Neuron (in vitro differentiated cells): Measurements from ENCODE around the gene TEX30.

Experiments used
- H2AFZ ChIP-seq: one replicate; pipeline ENCODE4 v1.6.1; 2013; ENCODE audit warnings: low read depth, mild to moderate bottlenecking, inconsistent platforms, low read length, moderate library complexity
- H3K27me3 ChIP-seq: one replicate; pipeline ENCODE4 v1.6.1; 2013; ENCODE audit warnings: low read length; ENCODE audit not compliant: insufficient read depth
- H3K36me3 ChIP-seq: one replicate; pipeline ENCODE4 v1.6.1; 2013; ENCODE audit warnings: low read length; ENCODE audit not compliant: insufficient read depth
- H3K4me1 ChIP-seq: one replicate; pipeline ENCODE4 v1.6.1; 2013; ENCODE audit warnings: low read length; ENCODE audit not compliant: insufficient read depth
- H3K4me3 ChIP-seq: 2 replicates; pipeline ENCODE4 v1.5.1; 2013; ENCODE audit warnings: mild to moderate bottlenecking, low read length, moderate library complexity
- H3K9me3 ChIP-seq: one replicate; pipeline ENCODE4 v1.6.1; 2013; ENCODE audit warnings: low read length

The TEX30 gene

GRCh38 chr13:102773441-102774213 lies at the start of gene TEX30:
Gene TEX30, minus strand, starts transcription at chr13:102773786. Its CDS starts 3,760 bp downstream, at chr13:102770026.
- peaks cover 6% of the 10 kb centered on the region for H3K9me3 ChIP-seq
- no peaks in the 10 kb centered on the region for H3K27me3 ChIP-seq
- H3K4me1 ChIP-seq, result no peaks in the 10 kb centered on the region
- H2AFZ ChIP-seq, result no peak within 1 kb of the TSS
- H3K4me3 ChIP-seq, result no peak within 1 kb of the TSS
- H3K36me3 ChIP-seq, result no peaks in the 10 kb centered on the region

- Histone ChIP-seq H2AFZ (no peak overlapping the region), H3K4me3 (no peak overlapping the region), H3K9me3 (no peaks in the 10 kb centered on the region), H3K27me3 (no peaks in the 10 kb centered on the region), H3K36me3 (peaks cover 29% of the 10 kb centered on the region), H3K4me1 (no peaks in the 10 kb centered on the region)
These were observed 44.3 kb upstream of the TEX30 start for GRCh38 chr13:102817907-102818306.

- Histone ChIP-seq H3K36me3 (peaks cover 24% of the 10 kb centered on the region), H3K4me3 (no peak overlapping the region), H3K27me3 (no peaks in the 10 kb centered on the region), H2AFZ (no peak overlapping the region), H3K9me3 (no peaks in the 10 kb centered on the region), H3K4me1 (peaks cover 4% of the 10 kb centered on the region)
These were observed 43.7 kb upstream of the TEX30 start for GRCh38 chr13:102817241-102817640.

GRCh38 chr13:102816708-102817107 lies 43.1 kb upstream of the TEX30 start:
- no peaks in the 10 kb centered on the region for H3K27me3 ChIP-seq
- no peak overlapping the region for H2AFZ ChIP-seq
- H3K36me3 ChIP-seq, result peaks cover 18% of the 10 kb centered on the region
- no peak overlapping the region for H3K4me3 ChIP-seq
- H3K9me3 ChIP-seq, result peaks cover 2% of the 10 kb centered on the region
- peaks cover 4% of the 10 kb centered on the region for H3K4me1 ChIP-seq

GRCh38 chr13:102815788-102816187 lies 42.2 kb upstream of the TEX30 start:
- peaks cover 11% of the 10 kb centered on the region for H3K36me3 ChIP-seq
- H3K4me3 ChIP-seq, result no peak overlapping the region
- peaks cover 2% of the 10 kb centered on the region for H3K9me3 ChIP-seq
- no peaks in the 10 kb centered on the region for H3K27me3 ChIP-seq
- H2AFZ ChIP-seq, result no peak overlapping the region
- peaks cover 4% of the 10 kb centered on the region for H3K4me1 ChIP-seq

GRCh38 chr13:102814793-102815192 lies 41.2 kb upstream of the TEX30 start:
- no peaks in the 10 kb centered on the region for H3K27me3 ChIP-seq
- H3K9me3 ChIP-seq, result peaks cover 2% of the 10 kb centered on the region
- peaks cover 4% of the 10 kb centered on the region for H3K4me1 ChIP-seq
- peaks cover 11% of the 10 kb centered on the region for H3K36me3 ChIP-seq
- no peak overlapping the region for H2AFZ ChIP-seq
- no peak overlapping the region for H3K4me3 ChIP-seq

GRCh38 chr13:102814025-102814607 lies 40.5 kb upstream of the TEX30 start:
- Histone ChIP-seq H3K27me3 (no peaks in the 10 kb centered on the region), H3K4me1 (peaks cover 4% of the 10 kb centered on the region), H3K9me3 (peaks cover 2% of the 10 kb centered on the region), H3K36me3 (peaks cover 7% of the 10 kb centered on the region), H3K4me3 (no peak overlapping the region), H2AFZ (no peak overlapping the region)

GRCh38 chr13:102812611-102813287 lies 39.2 kb upstream of the TEX30 start:
- H3K4me3 ChIP-seq, result no peak overlapping the region
- peaks cover 2% of the 10 kb centered on the region for H3K9me3 ChIP-seq
- H3K4me1 ChIP-seq, result peaks cover 4% of the 10 kb centered on the region

GRCh38 chr13:102807699-102808098 lies 34.1 kb upstream of the TEX30 start:
- H3K9me3 ChIP-seq, result peaks cover 2% of the 10 kb centered on the region
- no peaks in the 10 kb centered on the region for H3K27me3 ChIP-seq
- peaks cover 2% of the 10 kb centered on the region for H3K4me1 ChIP-seq
- H2AFZ ChIP-seq, result no peak overlapping the region
- H3K4me3 ChIP-seq, result no peak overlapping the region
- H3K36me3 ChIP-seq, result no peaks in the 10 kb centered on the region

More at GRCh38 chr13:102812611-102813287, 39.2 kb upstream of the TEX30 start:
- no peak overlapping the region for H2AFZ ChIP-seq
- H3K27me3 ChIP-seq, result no peaks in the 10 kb centered on the region
- H3K36me3 ChIP-seq, result peaks cover 3% of the 10 kb centered on the region

- Histone ChIP-seq H3K9me3 (no peaks in the 10 kb centered on the region), H3K4me1 (no peaks in the 10 kb centered on the region), H3K4me3 (no peak overlapping the region), H3K27me3 (no peaks in the 10 kb centered on the region), H3K36me3 (no peaks in the 10 kb centered on the region), H2AFZ (no peak overlapping the region)
These were observed 32.1 kb upstream of the TEX30 start for GRCh38 chr13:102805680-102806079.

- H3K9me3 ChIP-seq, result no peaks in the 10 kb centered on the region
- peak overlapping the region; percentile 72 for H3K4me3 ChIP-seq
- H3K27me3 ChIP-seq, result no peaks in the 10 kb centered on the region
- peaks cover 4% of the 10 kb centered on the region for H3K36me3 ChIP-seq
- peaks cover 8% of the 10 kb centered on the region for H3K4me1 ChIP-seq
- peak overlapping the region; percentile 83 for H2AFZ ChIP-seq
These were observed 26.8 kb upstream of the TEX30 start for GRCh38 chr13:102800145-102801041.

GRCh38 chr13:102799426-102800144 lies 26.0 kb upstream of the TEX30 start:
- Histone ChIP-seq H2AFZ (peak overlapping the region; percentile 83), H3K4me1 (peaks cover 8% of the 10 kb centered on the region), H3K9me3 (no peaks in the 10 kb centered on the region), H3K36me3 (peaks cover 5% of the 10 kb centered on the region), H3K27me3 (no peaks in the 10 kb centered on the region), H3K4me3 (peak overlapping the region; percentile 72)
